ENCODE data around the gene SRL. TPM values are rescaled to one million over a fixed set of nuclear protein-coding genes. Genes with fewer than 3 reads are reported as not detected.

SRL gene
- total and polyA plus RNA-seq, 10 donors = 0.57 to 5.8 (median 3.1) TPM

- Histone ChIP-seq H3K27ac (no peak overlapping the region), H3K36me3 (no peaks in the 10 kb centered on the region), H3K4me3 (no peak overlapping the region), H3K27me3 (replicated peaks in 1 of 7) (no peaks in the 10 kb centered on the region), H3K4me1 (peaks cover 0 to 40% (median 15%) of the 10 kb centered on the region in 6 donors), H3K9me3 (no peaks in the 10 kb centered on the region)
- TF ChIP-seq POLR2AphosphoS5 (IDR thresholded peaks at IDR 0.05) (no peak), POLR2A (IDR thresholded peaks at IDR 0.05) (no peak), CTCF (IDR thresholded peaks at IDR 0.05 in 8 of 11, conservative IDR thresholded peaks at IDR 0.05 in 3 of 11) (no peak)
- 63 to 66% (median 66%) methylated on average over 17 of the region's 17 CpGs for WGBS, 5 donors
- intact Hi-C loops (cut with DNase I; ENCODE audit: low total_unique reads) = no loop called here
- DNase-seq = no peak
These were observed 487 bp downstream of the SRL start for GRCh38 chr16:4241258-4241927.

GRCh38 chr16:4240624-4241023 lies 1.3 kb downstream of the SRL start:
- intact Hi-C loops (cut with DNase I; ENCODE audit: low total_unique reads) = no loop called here
- Histone ChIP-seq H3K4me3 (peak overlapping the region in 1 of 8 donors; percentile 60), H3K27me3 (replicated peaks in 1 of 7) (no peaks in the 10 kb centered on the region), H3K4me1 (peaks cover 0 to 40% (median 15%) of the 10 kb centered on the region in 6 donors), H3K9me3 (no peaks in the 10 kb centered on the region), H3K27ac (no peak overlapping the region), H3K36me3 (no peaks in the 10 kb centered on the region)
- WGBS, 5 donors = 66 to 88% (median 73%) methylated on average over 10 to 12 of the region's 12 CpGs
- DNase-seq = no peak
- no peak for TF ChIP-seq POLR2A (IDR thresholded peaks at IDR 0.05)
- no peak for TF ChIP-seq CTCF (IDR thresholded peaks at IDR 0.05 in 8 of 11, conservative IDR thresholded peaks at IDR 0.05 in 3 of 11)
- no peak for TF ChIP-seq POLR2AphosphoS5 (IDR thresholded peaks at IDR 0.05)

DNA sequence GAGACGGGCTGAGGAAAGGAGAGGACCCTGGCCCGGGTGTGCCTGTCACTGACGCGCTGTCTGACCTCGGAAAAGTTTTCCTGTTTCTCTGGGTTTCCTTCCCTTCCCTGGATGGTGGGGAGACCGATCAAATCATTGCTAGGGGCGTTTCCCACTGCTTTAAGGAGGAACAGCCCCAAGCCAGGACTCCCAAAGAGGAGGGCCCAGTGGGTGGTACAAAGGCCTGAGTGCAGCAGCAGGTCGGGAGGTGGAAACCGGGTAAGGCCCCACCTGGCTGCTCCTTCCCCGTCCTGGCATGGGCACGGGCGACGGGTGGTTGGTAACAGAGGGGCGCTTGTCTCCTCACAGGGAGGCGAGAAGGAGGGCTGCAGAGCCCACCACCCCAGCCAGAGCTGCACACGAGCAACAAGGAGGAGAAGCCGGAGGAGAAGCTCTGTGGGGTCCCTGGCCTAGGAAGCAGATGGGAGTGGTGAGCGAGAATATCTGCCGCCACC lies 2.2 kb downstream of the SRL start:
- TF ChIP-seq CTCF (IDR thresholded peaks at IDR 0.05 in 8 of 11, conservative IDR thresholded peaks at IDR 0.05 in 3 of 11) = no peak
- peak in 1 of 3 donors; percentile 66 for TF ChIP-seq POLR2AphosphoS5 (IDR thresholded peaks at IDR 0.05)
- TF ChIP-seq POLR2A (IDR thresholded peaks at IDR 0.05) = no peak
- Histone ChIP-seq H3K9me3 (no peaks in the 10 kb centered on the region), H3K27me3 (replicated peaks in 1 of 7) (no peaks in the 10 kb centered on the region), H3K36me3 (no peaks in the 10 kb centered on the region), H3K27ac (peak overlapping the region in 6 of 8 donors; percentile 60 to 84 (median 71)), H3K4me3 (peak overlapping the region in 7 of 8 donors; percentile 13 to 60 (median 33)), H3K4me1 (peaks cover 0 to 40% (median 15%) of the 10 kb centered on the region in 6 donors)
- 63 to 82% (median 70%) methylated on average over 17 to 19 of the region's 19 CpGs for WGBS, 5 donors
- DNase-seq = no peak
- intact Hi-C loops (cut with DNase I; ENCODE audit: low total_unique reads) = no loop called here

GRCh38 chr16:4239020-4239419 lies 2.9 kb downstream of the SRL start:
- Histone ChIP-seq H3K4me1 (peaks cover 0 to 40% (median 15%) of the 10 kb centered on the region in 6 donors), H3K36me3 (no peaks in the 10 kb centered on the region), H3K27me3 (replicated peaks in 1 of 7) (no peaks in the 10 kb centered on the region), H3K9me3 (no peaks in the 10 kb centered on the region), H3K4me3 (peak overlapping the region in 7 of 8 donors; percentile 13 to 60 (median 33)), H3K27ac (peak overlapping the region in 7 of 8 donors; percentile 22 to 84 (median 70))
- WGBS, 5 donors = 23 to 43% (median 30%) methylated on average over 2 to 5 of the region's 5 CpGs
- intact Hi-C loops (cut with DNase I; ENCODE audit: low total_unique reads) = no loop called here
- DNase-seq = no peak
- TF ChIP-seq POLR2A (IDR thresholded peaks at IDR 0.05) = no peak
- no peak for TF ChIP-seq POLR2AphosphoS5 (IDR thresholded peaks at IDR 0.05)
- no peak for TF ChIP-seq CTCF (IDR thresholded peaks at IDR 0.05 in 8 of 11, conservative IDR thresholded peaks at IDR 0.05 in 3 of 11)
